Measurements from ENCODE around the gene ADAP2. TPM values are rescaled to one million over a fixed set of nuclear protein-coding genes. Genes with fewer than 3 reads are reported as not detected.
"Not testable (repeated sequence)": the region's sequence is repeated elsewhere in the genome, so short reads cannot be mapped to it uniquely, and the experiment has no call there.

Gene ADAP2
- total RNA-seq, 4 donors from 2014 or later, result 10.6 to 20.9 (median 12.6) TPM

DNA sequence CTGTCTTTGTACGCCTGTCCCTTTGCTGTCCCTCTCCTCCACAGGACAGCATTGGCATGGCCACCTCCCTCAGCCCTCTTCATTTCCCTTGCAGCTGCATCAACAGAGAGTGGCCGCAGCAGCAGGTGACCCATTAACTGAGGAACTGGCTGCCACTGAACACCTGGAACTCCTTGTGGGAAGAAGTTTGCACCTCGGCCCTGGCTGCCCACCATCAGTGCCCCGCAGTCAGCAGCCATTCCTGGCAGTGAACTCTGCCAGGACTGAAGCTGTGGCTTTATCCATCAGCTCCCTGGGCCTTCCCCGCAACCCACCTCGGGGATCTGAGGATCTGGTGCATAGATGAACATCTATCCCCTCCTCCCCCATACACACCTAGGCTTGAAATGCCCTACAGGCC lies 36.0 kb downstream of the ADAP2 start:
- TF ChIP-seq, protein P1, sequence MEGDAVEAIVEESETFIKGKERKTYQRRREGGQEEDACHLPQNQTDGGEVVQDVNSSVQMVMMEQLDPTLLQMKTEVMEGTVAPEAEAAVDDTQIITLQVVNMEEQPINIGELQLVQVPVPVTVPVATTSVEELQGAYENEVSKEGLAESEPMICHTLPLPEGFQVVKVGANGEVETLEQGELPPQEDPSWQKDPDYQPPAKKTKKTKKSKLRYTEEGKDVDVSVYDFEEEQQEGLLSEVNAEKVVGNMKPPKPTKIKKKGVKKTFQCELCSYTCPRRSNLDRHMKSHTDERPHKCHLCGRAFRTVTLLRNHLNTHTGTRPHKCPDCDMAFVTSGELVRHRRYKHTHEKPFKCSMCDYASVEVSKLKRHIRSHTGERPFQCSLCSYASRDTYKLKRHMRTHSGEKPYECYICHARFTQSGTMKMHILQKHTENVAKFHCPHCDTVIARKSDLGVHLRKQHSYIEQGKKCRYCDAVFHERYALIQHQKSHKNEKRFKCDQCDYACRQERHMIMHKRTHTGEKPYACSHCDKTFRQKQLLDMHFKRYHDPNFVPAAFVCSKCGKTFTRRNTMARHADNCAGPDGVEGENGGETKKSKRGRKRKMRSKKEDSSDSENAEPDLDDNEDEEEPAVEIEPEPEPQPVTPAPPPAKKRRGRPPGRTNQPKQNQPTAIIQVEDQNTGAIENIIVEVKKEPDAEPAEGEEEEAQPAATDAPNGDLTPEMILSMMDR (IDR thresholded peaks at IDR 0.05), result no peak
- H3K9me3 ChIP-seq, result no peaks in the 10 kb centered on the region
- H3K27me3 ChIP-seq, result no peaks in the 10 kb centered on the region
- ATAC-seq, result no peak
- H3K4me1 ChIP-seq, result peaks cover 0 to 15% (median 3%) of the 10 kb centered on the region in 3 donors
- WGBS, 2 donors (ENCODE audit: low coverage in 1 of 2), result 80% methylated on average over 2 of the region's 6 CpGs; no CpG with 5 or more reads in 1 of the 2 donors
- no peaks in the 10 kb centered on the region for H3K36me3 ChIP-seq
- H3K27ac ChIP-seq, result peak overlapping the region in 1 of 4 donors; percentile 63
- no peak overlapping the region for H3K4me3 ChIP-seq

DNA sequence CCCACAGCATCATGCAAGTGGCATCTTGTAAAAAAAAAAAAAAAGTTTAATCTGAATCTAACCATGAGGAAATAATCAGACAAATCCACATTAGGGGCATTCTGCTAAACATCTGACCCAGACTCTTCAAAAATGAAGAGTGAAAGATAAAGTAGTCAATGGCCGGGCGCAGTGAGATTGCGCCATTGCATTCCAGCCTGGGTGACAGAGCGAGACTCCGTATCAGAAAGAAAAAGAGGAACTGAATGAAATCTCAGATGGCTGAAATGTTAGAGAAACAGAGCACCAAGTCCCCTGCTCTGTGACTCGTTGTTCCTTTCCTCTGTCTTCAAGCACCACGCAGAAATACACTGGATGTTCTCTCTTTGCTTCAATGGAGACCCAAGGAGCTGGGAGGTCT lies 36.4 kb downstream of the ADAP2 start:
- H3K27me3 ChIP-seq, result no peaks in the 10 kb centered on the region
- H3K4me1 ChIP-seq, result peaks cover 0 to 15% (median 3%) of the 10 kb centered on the region in 3 donors
- ATAC-seq, result no peak
- H3K36me3 ChIP-seq, result no peaks in the 10 kb centered on the region
- H3K9me3 ChIP-seq, result no peaks in the 10 kb centered on the region
- WGBS, 2 donors (ENCODE audit: low coverage in 1 of 2), result 62 to 89% methylated on average over 7 of the region's 7 CpGs
- H3K4me3 ChIP-seq, result no peak overlapping the region
- no peak for TF ChIP-seq EP300 (IDR thresholded peaks at IDR 0.05)
- TF ChIP-seq POLR2AphosphoS5 (IDR thresholded peaks at IDR 0.05), result no peak
- TF ChIP-seq, protein P1 (IDR thresholded peaks at IDR 0.05), result no peak
- no peak for TF ChIP-seq POLR2A (IDR thresholded peaks at IDR 0.05)
- H3K27ac ChIP-seq, result no peak overlapping the region

DNA sequence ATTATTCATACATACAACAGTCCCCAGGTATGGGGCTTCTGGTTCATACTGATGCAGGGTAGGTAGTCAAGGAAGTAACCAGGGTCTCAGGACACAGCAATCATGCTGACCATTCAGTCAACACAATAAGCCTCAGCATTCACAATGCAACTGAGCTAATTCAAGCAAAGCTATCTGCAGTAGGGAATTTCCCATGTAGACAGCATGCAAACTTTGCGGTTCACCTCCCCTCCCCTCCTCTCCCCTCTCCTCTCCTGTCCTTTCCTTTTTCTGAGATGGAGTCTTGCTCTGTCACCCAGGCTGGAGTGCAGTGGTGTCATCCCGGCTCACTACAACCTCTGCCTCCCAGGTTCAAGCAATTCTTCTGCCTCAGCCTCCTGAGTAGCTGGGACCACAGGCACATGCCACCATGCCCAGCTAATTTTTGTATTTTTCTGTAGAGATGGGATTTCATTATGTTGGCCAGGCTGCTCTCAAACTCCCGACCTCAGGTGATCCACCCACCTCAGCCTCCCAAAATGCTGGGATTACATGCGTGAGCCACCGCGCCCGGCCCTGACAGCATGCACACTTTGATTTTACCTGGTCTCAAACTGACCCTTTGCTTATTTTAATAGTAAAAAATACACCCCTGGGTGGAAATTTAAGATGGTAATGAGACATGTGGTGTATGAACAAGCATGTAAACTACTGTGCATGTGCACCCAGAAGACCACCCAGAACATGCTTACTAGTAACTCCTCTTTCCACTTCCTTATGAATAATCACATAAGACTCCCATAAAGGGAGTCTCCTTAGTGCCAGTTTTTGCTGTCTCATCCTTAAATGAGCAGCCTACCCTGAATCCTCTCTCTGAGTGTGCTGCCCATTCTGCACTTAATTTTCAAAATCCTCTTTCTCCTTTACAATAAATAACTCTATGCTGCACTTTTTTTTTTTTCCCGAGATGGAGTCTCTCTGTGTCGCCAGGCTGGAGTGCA lies 39.8 kb downstream of the ADAP2 start:
- no peaks in the 10 kb centered on the region for H3K9me3 ChIP-seq
- H3K4me3 ChIP-seq, result no peak overlapping the region
- peaks cover 0 to 8% (median 3%) of the 10 kb centered on the region in 3 donors for H3K4me1 ChIP-seq
- WGBS, 2 donors (ENCODE audit: low coverage in 1 of 2), result 74 to 85% methylated on average over 4 to 9 of the region's 9 CpGs
- no peaks in the 10 kb centered on the region for H3K27me3 ChIP-seq
- H3K27ac ChIP-seq, result no peak overlapping the region
- ATAC-seq, result no peak
- H3K36me3 ChIP-seq, result no peaks in the 10 kb centered on the region
- TF ChIP-seq POLR2A (IDR thresholded peaks at IDR 0.05) (no peak), POLR2AphosphoS5 (IDR thresholded peaks at IDR 0.05) (no peak), EP300 (IDR thresholded peaks at IDR 0.05) (no peak)
- TF ChIP-seq, protein P1 (IDR thresholded peaks at IDR 0.05), result no peak

DNA sequence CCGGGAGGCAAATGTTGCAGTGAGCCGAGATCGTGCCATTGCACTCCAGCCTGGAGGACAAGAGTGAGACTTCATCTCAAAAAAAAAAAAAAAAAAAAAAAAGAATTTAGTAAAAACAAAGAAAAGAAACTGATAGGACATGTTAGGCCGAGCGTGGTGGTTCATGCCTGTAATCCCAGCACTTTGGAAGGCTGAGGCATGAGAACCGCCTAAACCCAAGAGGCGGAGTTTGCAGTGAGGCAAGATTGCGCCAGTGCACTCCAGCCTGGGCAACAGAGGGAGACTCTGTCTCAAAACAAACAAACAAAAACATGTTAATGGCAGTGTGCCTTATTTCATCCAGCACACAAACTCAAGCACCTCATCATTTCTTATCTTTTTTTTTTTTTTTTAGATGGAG lies 42.6 kb downstream of the ADAP2 start:
- not testable (repeated sequence) for H3K9me3 ChIP-seq, H3K4me1 ChIP-seq, H3K27ac ChIP-seq, H3K36me3 ChIP-seq, ATAC-seq, H3K27me3 ChIP-seq, H3K4me3 ChIP-seq
- 94 to 95% methylated on average over 3 to 5 of the region's 8 CpGs for WGBS, 2 donors (ENCODE audit: low coverage in 1 of 2)

DNA sequence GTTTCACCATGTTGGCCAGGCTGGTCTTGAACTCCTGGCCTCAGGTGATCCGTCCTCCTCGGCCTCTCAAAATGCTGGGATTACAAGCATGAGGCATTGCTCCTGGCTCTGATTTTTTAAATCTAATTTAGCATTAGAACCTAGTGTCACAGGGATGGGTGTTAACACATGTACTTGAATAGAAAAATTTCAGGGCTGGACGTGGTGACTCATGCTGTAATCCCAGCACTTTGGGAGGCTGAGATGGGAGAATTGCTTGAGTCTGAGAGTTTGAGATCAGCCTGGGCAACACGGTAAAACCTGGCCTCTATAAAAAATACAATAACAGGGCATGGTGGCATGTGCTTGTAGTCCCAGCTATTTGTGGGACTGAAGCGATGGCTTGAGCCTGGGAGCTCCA lies 43.1 kb downstream of the ADAP2 start:
- Histone ChIP-seq H3K4me1 (peaks cover 0 to 2% (median 0%) of the 10 kb centered on the region in 3 donors), H3K27me3 (no peaks in the 10 kb centered on the region), H3K9me3 (no peaks in the 10 kb centered on the region), H3K36me3 (no peaks in the 10 kb centered on the region), H3K4me3 (no peak overlapping the region), H3K27ac (no peak overlapping the region)
- ATAC-seq, result no peak
- TF ChIP-seq EP300 (IDR thresholded peaks at IDR 0.05) (no peak), POLR2AphosphoS5 (IDR thresholded peaks at IDR 0.05) (no peak), POLR2A (IDR thresholded peaks at IDR 0.05) (no peak)
- TF ChIP-seq, protein P1 (IDR thresholded peaks at IDR 0.05), result no peak
- WGBS, 2 donors (ENCODE audit: low coverage in 1 of 2), result 69 to 100% methylated on average over 1 to 2 of the region's 5 CpGs
